GM18507 (cell line): ENCODE results near the gene NACC2.
"Not testable (repeated sequence)": the region's sequence is repeated elsewhere in the genome, so short reads cannot be mapped to it uniquely, and the experiment has no call there.

ENCODE experiments used
- DNase-seq: peaks from one replicate; pipeline ENCODE4 v3.0.0; 2011; ENCODE audit warnings: low read depth; ENCODE audit not compliant: insufficient read length; ENCODE audit errors: extremely low spot score
- FAIRE-seq: peaks from 2 replicates; lab custom pipeline; 2011; peaks lifted over from hg19 to GRCh38; lab: Jason Lieb, UNC

NACC2 gene

DNA sequence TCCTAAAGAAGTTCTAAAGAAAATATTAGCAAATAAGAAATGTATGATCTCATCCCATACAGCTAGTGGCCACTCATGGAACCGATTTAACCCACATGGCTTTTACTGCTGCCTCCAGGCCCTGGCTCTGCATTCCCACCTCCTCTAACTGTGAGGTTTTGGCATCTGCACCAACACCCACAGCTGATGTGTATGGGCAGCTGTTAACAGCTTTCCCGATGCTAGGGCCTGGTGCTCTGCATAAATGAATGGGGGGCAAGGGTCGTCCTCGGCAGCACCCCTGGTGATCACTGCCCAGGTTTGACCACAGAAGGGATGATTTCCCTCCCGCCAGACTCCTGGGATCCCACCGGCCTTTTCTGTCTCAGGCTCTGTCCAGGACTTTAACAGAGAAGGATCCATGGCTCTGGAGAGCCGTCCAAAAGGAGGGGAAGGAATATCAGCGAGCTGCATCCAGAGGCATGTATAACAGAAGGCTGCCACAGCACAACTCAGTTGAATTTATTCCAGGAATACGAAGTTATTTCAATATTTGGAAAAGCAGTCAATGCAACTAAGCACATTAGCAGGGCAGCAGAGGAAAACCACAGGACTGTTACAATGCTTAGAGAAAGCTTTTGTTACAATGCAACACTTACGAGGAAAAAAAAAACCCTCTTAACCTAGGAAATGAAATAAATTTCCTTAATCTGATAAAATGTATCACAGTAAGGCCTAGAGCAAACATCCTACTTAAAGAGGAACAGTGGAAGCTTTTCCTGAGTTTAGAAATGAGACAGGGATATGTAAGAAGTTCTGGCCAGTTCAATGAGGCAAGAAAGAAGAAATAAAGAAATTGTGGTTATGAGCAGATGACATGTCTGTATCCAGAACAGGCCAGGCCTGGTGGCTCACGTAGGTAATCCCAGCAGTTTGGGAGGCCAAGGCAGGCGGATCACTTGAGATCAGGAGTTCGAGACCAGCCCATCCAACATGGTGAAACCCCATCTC, 63.1 kb downstream of the NACC2 start:
- FAIRE-seq: no peak
- DNase-seq: no peak

DNA sequence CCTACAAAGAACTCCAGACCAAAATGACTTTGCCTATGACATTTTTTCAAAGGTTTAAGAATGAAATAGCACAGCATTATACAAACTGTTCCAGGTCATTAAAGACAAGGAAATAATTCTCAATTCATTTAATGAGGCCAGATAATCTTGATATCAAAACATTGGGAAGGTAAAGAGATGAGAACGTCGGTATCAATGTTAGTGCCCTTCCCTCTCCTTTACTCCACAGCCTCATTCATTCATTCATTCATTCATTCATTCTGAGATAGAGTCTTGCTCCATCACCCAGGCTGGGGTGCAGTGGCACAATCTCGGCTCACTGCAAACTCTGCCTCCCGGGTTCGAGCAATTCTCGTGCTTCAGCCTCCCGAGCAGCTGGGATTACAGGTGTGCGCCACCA, 64.0 kb downstream of the NACC2 start:
- FAIRE-seq: no peak
- DNase-seq: no peak

DNA sequence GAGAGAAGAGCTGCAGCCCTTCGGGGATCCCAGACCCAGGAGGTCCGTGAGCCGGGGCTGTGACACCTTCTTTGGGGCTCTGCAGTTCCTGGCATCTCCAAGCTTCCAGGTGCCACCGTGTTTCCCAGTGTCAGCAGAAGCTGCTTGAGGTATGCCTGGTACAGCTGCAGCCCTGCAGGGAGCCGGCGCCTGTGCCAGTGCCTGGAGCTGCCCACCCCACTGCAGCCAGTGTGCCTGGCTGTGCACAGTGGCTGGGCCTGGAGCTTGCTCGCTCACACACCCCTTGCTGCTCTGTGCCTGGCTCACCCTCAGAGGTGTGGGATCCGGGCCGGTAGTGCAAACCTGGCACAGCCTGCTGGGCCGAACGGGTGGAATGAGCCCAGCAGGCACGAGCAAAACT, 65.5 kb downstream of the NACC2 start:
- FAIRE-seq: no peak
- no peak for DNase-seq

DNA sequence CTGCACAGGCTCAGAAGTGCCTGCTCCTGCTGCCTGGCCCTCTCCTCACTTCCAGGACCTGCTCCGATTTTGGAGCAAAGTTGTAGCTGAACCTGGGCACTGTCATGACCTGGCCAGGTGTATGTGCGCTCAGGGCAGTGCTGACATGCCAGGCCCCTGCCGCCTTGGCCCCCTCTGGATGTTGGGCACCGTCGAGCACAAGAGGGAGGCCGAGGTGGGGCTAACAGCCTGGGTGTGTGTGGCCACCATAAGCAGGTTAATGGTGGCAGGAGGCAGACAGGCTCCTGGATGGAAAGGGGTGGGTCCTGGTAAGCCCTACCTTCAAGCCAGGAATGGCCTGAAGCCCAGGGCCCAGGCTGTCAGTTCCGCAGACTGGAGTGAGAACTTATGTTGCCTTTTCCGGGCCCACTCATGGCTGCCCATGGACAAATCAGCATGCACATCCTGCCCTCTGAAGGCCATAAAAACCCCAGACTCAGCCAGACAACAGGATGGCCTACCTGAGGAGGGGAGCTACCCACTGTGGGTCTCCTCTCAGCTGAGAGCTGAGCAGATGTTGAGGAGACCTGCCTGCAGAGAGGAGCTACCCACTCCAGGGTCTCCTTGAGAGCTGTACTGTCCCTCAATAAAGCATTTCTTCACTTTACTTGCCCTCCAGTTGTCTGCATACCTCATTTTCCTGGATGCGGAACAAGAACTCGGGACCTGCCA, 66.2 kb downstream of the NACC2 start:
- DNase-seq: no peak
- no peak for FAIRE-seq

DNA sequence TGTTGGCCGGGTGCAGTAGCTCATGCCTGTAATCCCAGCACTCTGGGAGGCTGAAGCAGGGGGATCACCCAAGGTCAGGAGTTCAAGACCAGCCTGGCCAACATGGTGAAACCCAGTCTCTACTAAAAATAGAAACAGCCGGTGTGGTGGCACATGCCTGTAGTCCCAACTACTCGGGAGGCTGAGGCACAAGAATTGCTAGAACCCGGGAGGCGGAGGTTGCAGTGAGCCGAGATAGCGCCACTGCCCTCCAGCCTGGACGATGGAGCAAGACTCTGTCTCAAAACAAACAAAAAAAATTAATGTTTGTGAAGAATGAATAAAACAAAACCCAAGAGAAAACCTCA, 68.2 kb downstream of the NACC2 start:
- not testable (repeated sequence) for DNase-seq, FAIRE-seq

DNA sequence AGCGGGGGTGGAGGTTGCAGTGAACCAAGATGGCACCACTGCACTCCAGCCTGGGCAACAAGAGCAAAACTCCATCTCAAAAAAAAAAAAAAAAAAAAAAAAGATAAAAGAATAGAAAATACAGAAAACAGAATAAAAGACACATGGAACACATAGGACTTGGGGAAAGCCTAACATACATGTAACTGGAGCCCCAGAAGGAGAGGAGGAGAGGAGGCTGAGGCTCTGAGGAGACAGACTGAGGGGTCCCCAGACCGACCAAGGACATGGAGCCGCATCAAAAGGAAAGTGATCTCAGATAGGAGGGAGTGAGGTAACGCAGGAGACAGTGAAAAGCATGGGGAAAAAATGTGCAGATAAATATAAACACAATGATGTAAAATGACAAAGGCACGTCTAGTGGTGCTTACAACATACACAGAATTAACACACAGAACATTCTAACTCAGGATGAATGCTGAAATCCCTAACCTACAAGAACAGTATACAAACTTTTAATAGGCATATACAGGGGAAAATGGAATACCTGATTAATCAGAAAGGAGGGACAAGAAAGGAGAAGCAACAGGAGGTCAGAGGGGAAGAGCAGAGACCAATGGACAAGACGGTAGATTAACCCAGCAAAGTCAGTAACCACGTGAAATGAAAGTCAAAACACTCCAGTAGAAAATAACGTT, 68.7 kb downstream of the NACC2 start:
- FAIRE-seq (no peak), DNase-seq (no peak)

DNA sequence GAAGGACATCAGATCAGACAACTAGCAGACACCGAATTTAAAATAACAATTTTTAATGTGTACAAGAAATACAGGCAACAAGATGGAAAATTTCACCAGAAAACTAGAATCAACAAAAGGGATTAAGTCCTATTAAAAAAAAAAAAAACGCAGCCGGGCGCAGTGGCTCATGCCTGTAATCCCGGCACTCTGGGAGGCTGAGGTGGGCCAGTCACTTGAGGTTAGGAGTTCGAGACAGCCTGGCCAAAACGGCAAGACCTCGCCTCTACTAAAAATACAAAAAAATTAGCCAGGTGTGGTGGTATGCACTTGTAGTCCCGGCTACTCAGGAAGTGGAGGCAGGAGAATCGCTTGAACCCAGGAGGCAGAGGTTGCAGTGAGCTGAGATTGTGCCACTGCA, 69.6 kb downstream of the NACC2 start:
- DNase-seq: no peak
- FAIRE-seq: no peak

DNA sequence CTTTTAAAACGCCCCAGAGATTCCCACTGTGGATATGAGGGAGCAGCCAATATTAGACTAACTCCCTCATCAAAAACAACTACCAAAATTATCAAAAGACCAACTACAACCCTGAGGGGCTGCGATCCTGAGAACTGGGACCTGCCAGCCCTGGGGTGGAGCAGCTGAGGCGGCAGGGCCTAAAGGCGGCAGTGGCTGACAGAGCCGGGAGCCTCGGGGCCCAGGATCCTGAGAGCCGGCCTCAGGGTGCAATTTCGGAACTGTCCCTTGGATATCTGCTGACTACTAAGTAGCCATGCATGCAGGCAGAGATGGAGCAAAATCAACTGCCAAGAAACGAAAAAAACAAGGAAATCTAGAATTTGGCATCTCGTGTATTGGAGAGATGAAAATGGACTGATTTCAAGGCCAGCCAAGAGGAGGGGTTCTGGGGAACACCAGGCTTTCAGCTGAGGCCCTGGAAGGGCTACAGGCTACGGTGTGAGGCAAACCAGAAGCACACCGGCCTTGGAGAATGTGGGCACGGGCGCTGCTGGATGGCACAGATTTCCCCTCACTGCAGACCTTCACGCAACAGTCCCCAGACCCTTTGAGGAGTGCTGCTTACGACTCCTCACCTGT, 70.3 kb downstream of the NACC2 start:
- no peak for DNase-seq

DNA sequence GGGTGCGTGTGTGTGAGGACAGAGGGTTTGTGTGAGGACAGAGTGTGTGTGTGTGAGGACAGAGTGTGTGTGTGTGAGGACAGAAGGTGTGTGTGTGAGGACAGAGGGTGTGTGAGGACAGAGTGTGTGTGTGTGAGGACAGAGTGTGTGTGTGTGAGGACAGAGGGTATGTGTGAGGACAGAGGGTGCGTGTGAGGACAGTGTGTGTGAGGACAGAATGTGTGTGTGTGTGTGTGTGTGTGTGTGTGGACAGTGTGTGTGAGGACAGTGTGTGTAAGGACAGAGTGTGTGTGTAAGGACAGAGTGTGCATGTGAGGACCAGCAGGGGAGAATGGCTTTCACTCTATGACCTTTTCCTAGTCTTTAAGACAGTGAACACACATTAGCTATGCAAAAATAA, 70.8 kb downstream of the NACC2 start:
- DNase-seq (no peak), FAIRE-seq (no peak)

More for the DNA sequence above, 70.3 kb downstream of the NACC2 start:
- no peak for FAIRE-seq

DNA sequence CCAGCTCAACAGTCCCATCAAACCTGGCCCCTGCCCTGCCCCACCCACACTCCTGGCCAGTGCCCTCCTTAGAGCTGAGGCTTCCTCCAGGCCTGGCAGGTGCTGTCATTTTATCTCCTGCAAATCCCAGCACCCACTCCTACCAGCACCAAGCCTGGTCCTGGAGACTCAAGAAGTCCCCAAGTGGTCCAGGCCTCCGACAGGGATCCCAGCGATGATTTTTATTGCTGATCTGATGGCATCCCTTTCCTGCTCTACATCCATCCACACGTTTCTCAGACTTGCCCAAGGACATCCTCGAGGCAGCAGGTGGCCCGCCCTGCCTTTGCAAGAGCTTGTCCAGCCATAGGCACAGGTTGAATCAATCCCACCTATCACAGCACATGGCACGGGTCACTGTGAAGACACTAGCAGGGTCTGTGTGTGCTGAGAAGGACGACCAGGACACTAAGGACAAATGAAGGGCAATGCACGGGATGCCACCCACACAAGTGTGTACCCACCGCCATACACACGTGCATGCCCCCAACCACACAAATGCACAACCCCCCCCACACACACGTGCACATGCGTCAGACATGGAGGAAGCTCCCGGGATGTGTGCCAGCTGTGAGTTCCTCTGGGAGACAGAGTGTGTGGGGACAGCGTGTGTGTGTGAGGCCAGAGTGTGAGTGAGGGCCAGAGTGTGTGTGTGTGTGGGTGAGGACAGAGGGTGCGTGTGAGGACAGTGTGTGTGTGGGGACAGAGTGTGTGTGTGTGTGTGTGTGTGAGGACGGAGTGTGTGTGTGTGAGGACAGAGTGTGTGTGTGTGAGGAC, 71.5 kb downstream of the NACC2 start:
- FAIRE-seq (no peak), DNase-seq (no peak)

DNA sequence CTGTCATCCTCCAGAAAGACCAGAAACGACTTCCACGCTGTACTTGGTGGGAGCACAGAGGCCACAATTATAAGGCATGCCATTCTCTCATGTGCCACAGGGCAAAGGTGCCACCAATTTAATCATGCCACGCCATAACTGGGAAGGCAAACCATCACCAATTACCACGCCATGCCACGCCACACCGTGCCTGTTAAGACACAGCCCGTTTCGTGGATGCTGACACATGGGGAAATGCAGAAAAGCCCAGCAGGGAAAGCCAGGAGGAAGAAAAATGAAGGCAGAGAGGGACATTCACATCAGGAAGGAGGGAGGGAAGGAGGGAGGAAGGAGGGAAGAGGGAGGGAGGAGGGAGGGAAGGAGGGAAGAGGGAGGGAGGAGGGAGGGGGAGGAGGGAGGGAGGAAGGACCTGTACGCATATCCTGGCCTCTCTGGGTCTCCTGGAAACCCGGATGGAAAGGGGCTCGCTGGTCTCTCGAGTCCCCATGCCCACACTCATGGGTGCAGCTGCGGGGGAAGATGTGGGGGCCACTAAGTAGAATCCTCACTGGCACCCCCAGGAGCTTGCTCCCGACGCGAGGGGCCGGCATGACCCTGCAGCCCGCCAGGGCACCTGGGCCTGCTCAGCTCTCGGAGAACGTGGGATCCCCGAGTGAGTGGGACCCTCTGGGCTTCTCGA, 72.2 kb downstream of the NACC2 start:
- no peak for DNase-seq
- FAIRE-seq: no peak

DNA sequence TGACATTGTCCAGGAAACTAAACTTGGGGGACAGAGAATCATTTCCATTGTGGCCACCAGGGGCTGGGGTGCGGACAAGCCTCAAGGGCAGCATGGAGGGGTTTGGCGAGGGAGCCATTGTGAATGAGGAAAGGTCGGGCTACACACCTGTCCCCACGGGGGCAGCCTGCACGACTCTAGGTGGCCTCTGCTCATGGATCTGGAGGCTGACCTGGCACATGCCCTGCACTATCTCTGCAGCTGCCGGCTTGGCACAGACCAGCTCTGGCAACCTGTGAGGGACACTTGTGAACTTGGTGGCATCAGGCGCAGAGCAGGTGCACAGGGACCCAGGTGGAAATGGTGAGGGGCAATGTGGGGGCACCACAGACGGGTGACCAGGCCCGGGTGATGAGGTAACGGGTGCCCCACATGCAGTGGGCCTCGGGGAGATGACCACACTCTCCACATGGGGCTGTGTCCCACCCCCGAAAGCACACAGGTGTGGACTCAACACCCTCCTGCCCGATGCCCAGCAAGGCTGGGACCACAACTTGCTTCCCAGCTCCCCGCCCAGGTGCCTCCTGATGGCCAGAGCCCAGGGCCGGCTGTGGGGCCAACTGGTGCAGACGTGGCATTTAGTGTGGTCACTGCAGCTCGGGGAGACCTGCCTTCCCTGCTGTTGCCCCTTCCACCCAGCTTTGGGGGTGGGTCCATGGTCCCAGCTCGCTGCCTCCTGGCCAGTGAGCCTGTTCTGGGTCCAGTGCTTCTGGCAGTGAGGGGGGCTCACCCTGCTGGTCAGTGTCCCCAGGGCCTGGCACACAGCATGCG, 73.0 kb downstream of the NACC2 start:
- no peak for FAIRE-seq
- no peak for DNase-seq

DNA sequence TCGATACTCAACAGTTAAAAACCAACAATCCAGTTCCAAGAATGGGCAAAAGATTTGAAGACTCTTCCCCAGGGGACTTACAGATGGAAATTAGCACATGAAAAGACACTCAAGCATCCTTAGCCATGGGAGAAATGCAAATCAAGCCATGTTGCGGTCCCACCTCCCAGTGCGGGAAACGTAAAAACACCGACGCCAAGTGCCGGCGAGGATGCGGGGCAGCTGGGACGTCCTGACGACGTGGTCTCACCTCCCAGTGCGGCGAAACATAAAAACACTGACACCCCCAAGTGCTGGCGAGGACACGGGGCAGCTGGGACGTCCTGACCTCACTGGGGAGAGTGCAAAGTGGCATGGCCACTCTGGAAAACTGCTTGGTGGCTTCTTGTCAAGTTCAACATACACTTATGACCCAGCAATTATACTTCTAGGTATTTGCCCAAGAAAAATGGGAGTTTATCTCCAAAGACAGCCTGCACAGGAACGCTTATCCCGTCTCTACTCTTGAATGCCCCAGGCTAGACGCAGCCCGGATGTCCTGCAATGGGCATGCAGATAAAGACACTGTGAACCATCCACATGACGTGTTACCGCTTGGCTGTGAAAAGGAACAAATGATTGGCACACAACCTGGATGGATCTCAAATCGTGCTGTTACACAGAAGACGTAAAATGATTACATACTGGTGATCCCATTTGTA, 73.8 kb downstream of the NACC2 start:
- DNase-seq (no peak), FAIRE-seq (no peak)

DNA sequence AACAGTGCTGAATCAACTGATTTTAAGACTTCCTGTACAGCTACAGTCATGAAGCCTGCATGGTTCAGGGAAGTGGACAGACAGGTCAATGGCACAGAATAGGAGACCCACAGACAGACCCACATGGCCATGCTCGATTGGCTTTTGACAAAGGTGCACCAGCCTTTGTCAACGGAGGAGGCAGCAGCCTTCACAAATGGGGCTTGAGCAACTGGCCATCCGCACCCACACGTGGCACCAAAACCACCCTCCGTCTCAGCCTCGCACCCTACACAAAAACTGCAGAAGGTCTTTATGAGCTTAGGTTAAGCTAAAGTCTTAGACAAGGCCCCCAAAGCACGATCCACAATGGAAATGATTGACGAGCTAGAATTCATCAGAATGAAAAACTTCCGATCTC, 74.4 kb downstream of the NACC2 start:
- FAIRE-seq (no peak), DNase-seq (no peak)

DNA sequence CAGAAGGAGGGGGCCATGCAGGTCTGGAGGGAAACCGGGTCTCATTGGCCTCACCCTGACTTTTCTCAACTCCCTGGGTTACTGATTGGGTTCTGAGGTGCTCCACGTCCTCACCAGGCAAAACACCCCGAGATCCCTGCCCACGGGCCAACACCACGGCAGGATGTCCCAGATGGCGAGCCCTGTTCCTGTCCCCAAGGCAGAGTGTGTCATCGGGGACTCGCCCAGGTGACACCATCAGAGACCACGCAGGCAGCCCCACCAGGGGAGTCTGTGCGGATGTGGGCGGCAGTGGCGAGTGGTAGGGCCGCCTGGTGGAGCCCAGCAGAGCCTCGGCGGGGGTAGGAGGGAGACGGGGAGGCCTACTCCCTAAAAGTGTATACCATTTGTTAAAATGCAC, 74.9 kb downstream of the NACC2 start:
- FAIRE-seq (no peak), DNase-seq (no peak)

DNA sequence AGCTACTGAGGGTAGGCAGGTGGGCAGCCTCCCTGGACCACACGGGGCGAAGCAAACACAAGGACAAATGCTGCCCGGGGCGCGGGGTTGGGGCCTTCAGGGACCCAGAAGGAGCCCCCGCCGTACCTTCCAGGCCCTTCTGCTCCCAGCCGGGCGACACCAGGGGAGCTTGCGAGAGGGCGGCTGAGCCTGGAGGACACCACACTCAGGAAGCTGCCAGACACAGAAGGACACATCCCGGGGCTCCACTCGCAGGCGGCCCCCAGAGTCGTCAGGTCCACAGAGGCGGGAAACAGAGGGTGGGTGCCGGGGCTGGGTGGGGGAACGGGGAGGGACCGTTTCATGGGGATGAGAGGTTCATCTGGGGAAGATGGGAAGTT, 75.4 kb downstream of the NACC2 start:
- DNase-seq (no peak), FAIRE-seq (no peak)

DNA sequence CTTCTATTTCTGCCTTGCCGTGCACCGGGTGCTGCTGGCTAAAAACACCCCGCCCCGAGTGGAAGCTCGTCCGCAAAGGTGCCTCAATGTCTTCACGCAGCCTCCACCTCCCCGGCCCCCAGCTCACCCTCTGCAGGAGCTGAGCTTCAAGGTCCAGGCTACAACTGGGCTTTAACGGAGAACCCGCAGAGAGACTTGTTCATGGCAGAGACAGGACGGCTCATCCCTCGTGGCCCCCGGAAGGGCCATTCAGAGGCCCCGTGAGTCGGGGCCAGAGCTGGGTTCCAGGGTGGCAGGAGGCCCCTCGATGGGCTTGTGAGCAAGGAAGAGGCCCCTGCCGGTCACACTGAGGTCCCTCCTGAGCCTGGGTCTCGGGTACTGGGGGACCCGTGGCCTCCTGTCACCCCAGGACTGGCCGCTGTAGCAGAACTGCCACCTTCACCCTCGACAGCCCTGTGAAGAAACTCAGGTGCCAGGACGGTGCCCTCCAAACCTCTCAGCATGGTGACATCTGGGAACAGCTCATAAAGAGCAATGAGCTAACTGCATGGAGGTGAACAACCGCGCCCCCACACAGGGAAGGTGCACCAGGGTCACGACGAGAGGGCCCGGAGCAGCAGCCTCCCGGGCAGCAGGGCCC, 75.9 kb downstream of the NACC2 start:
- DNase-seq (no peak), FAIRE-seq (no peak)
